ENCODE measurements around the gene TMEM107. TPM values are rescaled to one million over a fixed set of nuclear protein-coding genes. Genes with fewer than 3 reads are reported as not detected.

The TMEM107 gene
- total RNA-seq, 1 experiment from 2014 or later = 13.5 TPM

DNA sequence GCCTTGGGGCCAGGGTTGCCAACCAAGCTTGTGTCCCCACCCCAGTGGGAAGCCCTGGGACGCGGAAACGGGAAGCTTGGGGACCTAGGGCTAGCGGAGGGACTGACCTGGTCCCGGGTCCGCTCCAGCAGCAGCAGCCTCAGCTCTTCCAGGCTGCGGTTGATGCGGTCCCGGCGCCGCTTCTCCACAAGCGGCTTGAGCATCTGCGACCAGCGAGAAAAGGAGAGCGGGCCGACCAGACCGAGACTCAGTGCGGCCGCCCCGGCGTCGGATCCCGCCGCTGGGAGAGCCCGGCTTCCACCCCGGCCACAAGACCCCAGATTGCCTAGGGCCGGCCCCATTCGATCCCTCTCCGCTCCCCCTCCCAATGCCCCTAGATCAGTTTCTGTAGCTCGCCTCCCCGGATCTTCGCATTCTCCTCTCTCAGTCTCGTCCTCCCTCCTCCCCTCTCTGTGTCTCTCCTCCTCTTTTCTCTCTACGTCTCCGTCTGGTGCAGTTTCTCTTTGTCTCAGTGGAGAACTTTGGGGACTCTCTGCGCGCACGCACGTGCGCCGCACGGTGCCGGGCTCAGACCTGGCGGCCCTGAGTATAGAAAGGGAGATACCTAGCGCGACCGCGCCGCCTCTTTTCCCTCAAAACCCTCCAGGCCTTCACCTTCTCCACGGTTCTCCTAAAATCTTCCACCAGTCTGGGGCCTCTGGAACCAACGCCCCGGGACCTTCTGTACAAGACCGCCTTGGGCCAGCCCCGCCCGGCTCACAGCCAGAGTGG is 53.1 kb downstream of the TMEM107 start:
- Mint-ChIP-seq H3K27ac (ENCODE audit: unreplicated experiment) (peak overlapping the region; percentile 48), H3K4me1 (ENCODE audit: low read depth, unreplicated experiment) (peaks cover 64% of the 10 kb centered on the region), H3K27me3 (ENCODE audit: unreplicated experiment) (peaks cover 68% of the 10 kb centered on the region), H3K36me3 (ENCODE audit: insufficient read depth, unreplicated experiment) (peaks cover 57% of the 10 kb centered on the region), H3K9me3 (ENCODE audit: low read depth, unreplicated experiment) (no peaks in the 10 kb centered on the region), H3K4me3 (ENCODE audit: low read depth, unreplicated experiment) (peak overlapping the region; percentile 91)
- intact Hi-C loops (cut with micrococcal nuclease; ENCODE audit: unreplicated experiment) = loop anchor here (5.0 kb wide), 1 partner anchor 34 kb away; no protein-coding TSS in a partner anchor
- TF ChIP-seq, protein P1, sequence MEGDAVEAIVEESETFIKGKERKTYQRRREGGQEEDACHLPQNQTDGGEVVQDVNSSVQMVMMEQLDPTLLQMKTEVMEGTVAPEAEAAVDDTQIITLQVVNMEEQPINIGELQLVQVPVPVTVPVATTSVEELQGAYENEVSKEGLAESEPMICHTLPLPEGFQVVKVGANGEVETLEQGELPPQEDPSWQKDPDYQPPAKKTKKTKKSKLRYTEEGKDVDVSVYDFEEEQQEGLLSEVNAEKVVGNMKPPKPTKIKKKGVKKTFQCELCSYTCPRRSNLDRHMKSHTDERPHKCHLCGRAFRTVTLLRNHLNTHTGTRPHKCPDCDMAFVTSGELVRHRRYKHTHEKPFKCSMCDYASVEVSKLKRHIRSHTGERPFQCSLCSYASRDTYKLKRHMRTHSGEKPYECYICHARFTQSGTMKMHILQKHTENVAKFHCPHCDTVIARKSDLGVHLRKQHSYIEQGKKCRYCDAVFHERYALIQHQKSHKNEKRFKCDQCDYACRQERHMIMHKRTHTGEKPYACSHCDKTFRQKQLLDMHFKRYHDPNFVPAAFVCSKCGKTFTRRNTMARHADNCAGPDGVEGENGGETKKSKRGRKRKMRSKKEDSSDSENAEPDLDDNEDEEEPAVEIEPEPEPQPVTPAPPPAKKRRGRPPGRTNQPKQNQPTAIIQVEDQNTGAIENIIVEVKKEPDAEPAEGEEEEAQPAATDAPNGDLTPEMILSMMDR (IDR thresholded peaks at IDR 0.05; ENCODE audit: unreplicated experiment) = no peak
- CTCF ChIA-PET = no interaction called here
- no peak for DNase-seq
- BruUV-seq (replicated peaks) = no TSS peak

Small RNA genes within 50 kb of the gene (microRNA-seq; reads per million reads assigned to microRNA genes)
- gene MIR4521 (233 reads per million, percentile 72 among the genes with 10 or more reads in this experiment), gene MIR6883 (not detected)

Other genes starting within 250 kb of the TMEM107 start
- gene KCNAB3, start 246.5 kb downstream of the TMEM107 start, total RNA-seq (2022) = 4.8 and 5.9 TPM in 2 replicates
- gene TRAPPC1, start 244.4 kb downstream of the TMEM107 start, total RNA-seq (2022) = 87.8 and 106 TPM in 2 replicates
- gene CNTROB, start 244.2 kb downstream of the TMEM107 start, total RNA-seq (2022) = 21.8 and 28.2 TPM in 2 replicates
- gene GUCY2D, start 173.8 kb downstream of the TMEM107 start, total RNA-seq (2022) = not detected in 2 replicates
- not detected in 2 replicates for gene ALOX15B, start 137.3 kb downstream of the TMEM107 start, total RNA-seq (2022)
- gene ALOX12B, start 88.7 kb downstream of the TMEM107 start, total RNA-seq (2022) = not detected in 2 replicates
- gene ALOXE3, start 57.9 kb downstream of the TMEM107 start, total RNA-seq (2022) = 0.20 TPM in 1 of 2 replicates, not detected in the other
- gene HES7, start 52.3 kb downstream of the TMEM107 start, total RNA-seq (2022) = 0.28 and 0.69 TPM in 2 replicates
- 16.1 and 17.0 TPM in 2 replicates for gene PER1, start 24.0 kb downstream of the TMEM107 start, total RNA-seq (2022)
- 18.1 and 22.1 TPM in 2 replicates for gene VAMP2, start 13.4 kb downstream of the TMEM107 start, total RNA-seq (2022)
- 3.7 and 3.9 TPM in 2 replicates for gene BORCS6, start 13.8 kb upstream of the TMEM107 start, total RNA-seq (2022)
- 66.8 and 78.9 TPM in 2 replicates for gene AURKB, start 34.2 kb upstream of the TMEM107 start, total RNA-seq (2022)
- 31.8 and 33.2 TPM in 2 replicates for gene CTC1, start 71.7 kb upstream of the TMEM107 start, total RNA-seq (2022)
- 62.3 and 66.8 TPM in 2 replicates for gene PFAS, start 72.9 kb upstream of the TMEM107 start, total RNA-seq (2022)
- 11.1 and 15.6 TPM in 2 replicates for gene RANGRF, start 112.3 kb upstream of the TMEM107 start, total RNA-seq (2022)
- 7.2 and 7.9 TPM in 2 replicates for gene SLC25A35, start 119.0 kb upstream of the TMEM107 start, total RNA-seq (2022)
- not detected in 2 replicates for gene ARHGEF15, start 133.9 kb upstream of the TMEM107 start, total RNA-seq (2022)
- not detected in 2 replicates for gene ODF4, start 163.5 kb upstream of the TMEM107 start, total RNA-seq (2022)
- gene RPL26, start 206.8 kb upstream of the TMEM107 start, total RNA-seq (2022) = 739 and 842 TPM in 2 replicates
- not detected in 2 replicates for gene RNF222, start 221.4 kb upstream of the TMEM107 start, total RNA-seq (2022)

Data from Calu3 (cell line).